HL-60 (cell line): ENCODE results near the gene FRAS1.
"Not testable (repeated sequence)": the region's sequence is repeated elsewhere in the genome, so short reads cannot be mapped to it uniquely, and the experiment has no call there.

Experiments
- GABPA ChIP-seq: IDR thresholded peaks from 2 replicates; pipeline ENCODE4 v1.6.1; 2012; ENCODE audit warnings: low read depth
- POLR2AphosphoS5 ChIP-seq: IDR thresholded peaks from 2 replicates; pipeline ENCODE4 v1.6.1; 2012; ENCODE audit warnings: low read depth
- SPI1 ChIP-seq: IDR thresholded peaks from 2 replicates; pipeline ENCODE4 v1.6.1; 2012; ENCODE audit warnings: low read depth, mild to moderate bottlenecking, borderline replicate concordance
- TF ChIP-seq, protein P1 (sequence below): IDR thresholded peaks from one replicate; pipeline ENCODE4 v1.5.1; 2011; ENCODE audit warnings: low read length, control low read depth, inconsistent platforms; ENCODE audit not compliant: insufficient read depth
- TF ChIP-seq, protein P2 (sequence below): IDR thresholded peaks from 2 replicates; pipeline ENCODE4 v1.6.1; 2012; ENCODE audit warnings: low read depth; ENCODE audit not compliant: insufficient replicate concordance

DNA sequence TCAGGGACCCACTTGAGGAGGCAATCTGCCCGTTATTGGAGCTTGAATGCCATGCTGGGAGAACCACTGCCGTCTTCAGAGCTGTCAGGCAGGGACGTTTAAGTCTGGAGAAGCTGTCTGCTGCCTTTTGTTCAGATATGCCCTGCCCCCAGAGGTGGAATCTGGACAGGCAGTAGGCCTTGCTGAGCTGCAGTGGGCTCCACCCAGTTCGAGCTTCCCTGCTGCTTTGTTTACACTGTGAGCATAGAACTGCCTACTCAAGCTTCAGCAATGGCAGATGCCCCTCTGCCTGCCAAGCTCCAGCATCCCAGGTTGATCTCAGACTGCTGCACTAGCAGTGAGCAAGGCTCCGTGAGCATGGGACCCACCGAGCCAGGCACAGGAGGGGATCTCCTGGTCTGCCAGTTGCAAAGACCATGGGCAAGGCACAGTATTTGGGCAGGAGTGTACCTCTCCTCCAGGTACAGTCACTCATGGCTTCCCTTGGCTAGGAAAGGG is 68.8 kb downstream of the FRAS1 start:
- TF ChIP-seq, protein P1, sequence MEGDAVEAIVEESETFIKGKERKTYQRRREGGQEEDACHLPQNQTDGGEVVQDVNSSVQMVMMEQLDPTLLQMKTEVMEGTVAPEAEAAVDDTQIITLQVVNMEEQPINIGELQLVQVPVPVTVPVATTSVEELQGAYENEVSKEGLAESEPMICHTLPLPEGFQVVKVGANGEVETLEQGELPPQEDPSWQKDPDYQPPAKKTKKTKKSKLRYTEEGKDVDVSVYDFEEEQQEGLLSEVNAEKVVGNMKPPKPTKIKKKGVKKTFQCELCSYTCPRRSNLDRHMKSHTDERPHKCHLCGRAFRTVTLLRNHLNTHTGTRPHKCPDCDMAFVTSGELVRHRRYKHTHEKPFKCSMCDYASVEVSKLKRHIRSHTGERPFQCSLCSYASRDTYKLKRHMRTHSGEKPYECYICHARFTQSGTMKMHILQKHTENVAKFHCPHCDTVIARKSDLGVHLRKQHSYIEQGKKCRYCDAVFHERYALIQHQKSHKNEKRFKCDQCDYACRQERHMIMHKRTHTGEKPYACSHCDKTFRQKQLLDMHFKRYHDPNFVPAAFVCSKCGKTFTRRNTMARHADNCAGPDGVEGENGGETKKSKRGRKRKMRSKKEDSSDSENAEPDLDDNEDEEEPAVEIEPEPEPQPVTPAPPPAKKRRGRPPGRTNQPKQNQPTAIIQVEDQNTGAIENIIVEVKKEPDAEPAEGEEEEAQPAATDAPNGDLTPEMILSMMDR, result not testable (repeated sequence)
- TF ChIP-seq GABPA, POLR2AphosphoS5, SPI1: not testable (repeated sequence)
- TF ChIP-seq, protein P2, sequence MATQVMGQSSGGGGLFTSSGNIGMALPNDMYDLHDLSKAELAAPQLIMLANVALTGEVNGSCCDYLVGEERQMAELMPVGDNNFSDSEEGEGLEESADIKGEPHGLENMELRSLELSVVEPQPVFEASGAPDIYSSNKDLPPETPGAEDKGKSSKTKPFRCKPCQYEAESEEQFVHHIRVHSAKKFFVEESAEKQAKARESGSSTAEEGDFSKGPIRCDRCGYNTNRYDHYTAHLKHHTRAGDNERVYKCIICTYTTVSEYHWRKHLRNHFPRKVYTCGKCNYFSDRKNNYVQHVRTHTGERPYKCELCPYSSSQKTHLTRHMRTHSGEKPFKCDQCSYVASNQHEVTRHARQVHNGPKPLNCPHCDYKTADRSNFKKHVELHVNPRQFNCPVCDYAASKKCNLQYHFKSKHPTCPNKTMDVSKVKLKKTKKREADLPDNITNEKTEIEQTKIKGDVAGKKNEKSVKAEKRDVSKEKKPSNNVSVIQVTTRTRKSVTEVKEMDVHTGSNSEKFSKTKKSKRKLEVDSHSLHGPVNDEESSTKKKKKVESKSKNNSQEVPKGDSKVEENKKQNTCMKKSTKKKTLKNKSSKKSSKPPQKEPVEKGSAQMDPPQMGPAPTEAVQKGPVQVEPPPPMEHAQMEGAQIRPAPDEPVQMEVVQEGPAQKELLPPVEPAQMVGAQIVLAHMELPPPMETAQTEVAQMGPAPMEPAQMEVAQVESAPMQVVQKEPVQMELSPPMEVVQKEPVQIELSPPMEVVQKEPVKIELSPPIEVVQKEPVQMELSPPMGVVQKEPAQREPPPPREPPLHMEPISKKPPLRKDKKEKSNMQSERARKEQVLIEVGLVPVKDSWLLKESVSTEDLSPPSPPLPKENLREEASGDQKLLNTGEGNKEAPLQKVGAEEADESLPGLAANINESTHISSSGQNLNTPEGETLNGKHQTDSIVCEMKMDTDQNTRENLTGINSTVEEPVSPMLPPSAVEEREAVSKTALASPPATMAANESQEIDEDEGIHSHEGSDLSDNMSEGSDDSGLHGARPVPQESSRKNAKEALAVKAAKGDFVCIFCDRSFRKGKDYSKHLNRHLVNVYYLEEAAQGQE, result not testable (repeated sequence)
